Cardiac muscle cell (in vitro differentiated cells and primary cell): ENCODE measurements around the gene IL18. TPM values are rescaled to one million over a fixed set of nuclear protein-coding genes. Genes with fewer than 3 reads are reported as not detected.
A peak's percentile ranks its signal among the peaks of the same experiment; 100 is the strongest.
"Not testable (repeated sequence)": the region's sequence is repeated elsewhere in the genome, so short reads cannot be mapped to it uniquely, and the experiment has no call there.

ENCODE experiments used
- DNase-seq, 2 donors: peaks; one replicate each; pipeline versions ENCODE4 v3.0.0 to v3.0.0-alpha.2; 2010 to 2017; ENCODE audit warnings: low read depth in 1 of 2, low spot score in 1 of 2
- H3K27ac ChIP-seq: fragments of 200-600 bp; sonication (generic); 2 replicates; pipeline ENCODE4 v1.5.1; 2016
- H3K27me3 ChIP-seq: fragments of 200-600 bp; sonication (generic); 2 replicates; pipeline ENCODE4 v1.6.0; 2016; ENCODE audit warnings: control low read depth
- H3K36me3 ChIP-seq: fragments of 200-600 bp; sonication (generic); 2 replicates; pipeline ENCODE4 v1.5.1; 2016; ENCODE audit warnings: control low read depth
- H3K4me1 ChIP-seq: fragments of 200-600 bp; sonication (generic); 2 replicates; pipeline ENCODE4 v1.8.1; 2017; ENCODE audit warnings: low read depth, mild to moderate bottlenecking, mixed run types
- H3K4me3 ChIP-seq: fragments of 200-600 bp; sonication (generic); 2 replicates; pipeline ENCODE4 v1.5.1; 2016; ENCODE audit warnings: mild to moderate bottlenecking
- H3K9me3 ChIP-seq: fragments of 200-600 bp; sonication (generic); 2 replicates; pipeline ENCODE4 v1.5.1; 2017; ENCODE audit warnings: low read depth, mild to moderate bottlenecking, control low read depth
- CTCF ChIP-seq: IDR thresholded peaks from 2 replicates; pipeline ENCODE4 v1.5.1; 2012; ENCODE audit warnings: low read depth, mild to moderate bottlenecking, low read length
- polyA plus RNA-seq: library from polyadenylated mRNA; unstranded; fragments of >200 nt; fragmentation: Nextera tagmentation; extraction: Ambion mirVana; gene quantifications from 2 replicates; pipeline ENCODE4 v1.2.1, GENCODE V29; 2016
- total RNA-seq: library from RNA; depleted of rRNA; stranded (reverse); fragments of >200 nt; gene quantifications from 2 replicates; pipeline ENCODE4 v1.2.3, GENCODE V29; 2016

The IL18 gene
- total and polyA plus RNA-seq, 2 experiments from 2014 or later: 0.86 to 0.94 TPM

GRCh38 chr11:112206071-112206470, 42.2 kb upstream of the IL18 start:
- Histone ChIP-seq H3K4me3 (no peak overlapping the region), H3K36me3 (peaks cover 32% of the 10 kb centered on the region), H3K9me3 (no peaks in the 10 kb centered on the region), H3K4me1 (no peaks in the 10 kb centered on the region), H3K27me3 (no peaks in the 10 kb centered on the region), H3K27ac (no peak overlapping the region)
- no peak for TF ChIP-seq CTCF
- no peak for DNase-seq

GRCh38 chr11:112200252-112200651, 36.4 kb upstream of the IL18 start:
- no peak for TF ChIP-seq CTCF
- Histone ChIP-seq H3K4me1 (no peaks in the 10 kb centered on the region), H3K36me3 (peaks cover 32% of the 10 kb centered on the region), H3K9me3 (no peaks in the 10 kb centered on the region), H3K4me3 (no peak overlapping the region), H3K27ac (no peak overlapping the region), H3K27me3 (no peaks in the 10 kb centered on the region)
- no peak for DNase-seq

DNA sequence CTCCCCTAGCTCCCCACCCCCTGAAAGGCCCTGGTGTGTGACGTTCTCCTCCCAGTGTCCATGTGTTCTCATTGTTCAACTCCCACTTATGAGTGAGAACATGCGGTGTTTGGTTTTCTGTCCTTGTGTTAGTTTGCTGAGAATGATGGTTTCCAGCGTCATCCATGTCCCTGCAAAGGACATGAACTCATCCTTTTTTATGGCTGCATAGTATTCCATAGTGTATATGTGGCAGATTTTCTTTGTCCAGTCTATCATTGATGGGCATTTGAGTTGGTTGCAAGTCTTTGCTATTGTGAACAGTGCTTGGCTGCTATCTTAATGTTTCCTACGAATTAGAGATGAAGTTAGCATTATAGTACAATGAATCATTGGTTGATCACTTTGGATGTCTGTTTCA, 35.2 kb upstream of the IL18 start:
- H3K27me3 ChIP-seq, H3K4me1 ChIP-seq, DNase-seq, H3K4me3 ChIP-seq, H3K9me3 ChIP-seq, H3K27ac ChIP-seq: not testable (repeated sequence)
- peaks cover 29% of the 10 kb centered on the region for H3K36me3 ChIP-seq

- Histone ChIP-seq H3K9me3 (no peaks in the 10 kb centered on the region), H3K27me3 (no peaks in the 10 kb centered on the region), H3K4me1 (no peaks in the 10 kb centered on the region), H3K4me3 (no peak overlapping the region), H3K27ac (no peak overlapping the region), H3K36me3 (peaks cover 22% of the 10 kb centered on the region)
- DNase-seq: no peak
- no peak for TF ChIP-seq CTCF
Observed at GRCh38 chr11:112196519-112197087, 32.7 kb upstream of the IL18 start.

GRCh38 chr11:112195951-112196351, 32.1 kb upstream of the IL18 start:
- Histone ChIP-seq H3K4me3 (no peak overlapping the region), H3K9me3 (no peaks in the 10 kb centered on the region), H3K27me3 (no peaks in the 10 kb centered on the region), H3K4me1 (no peaks in the 10 kb centered on the region), H3K27ac (no peak overlapping the region), H3K36me3 (peaks cover 18% of the 10 kb centered on the region)
- TF ChIP-seq CTCF: no peak
- DNase-seq: peak in 1 of 2 donors; percentile 34

DNA sequence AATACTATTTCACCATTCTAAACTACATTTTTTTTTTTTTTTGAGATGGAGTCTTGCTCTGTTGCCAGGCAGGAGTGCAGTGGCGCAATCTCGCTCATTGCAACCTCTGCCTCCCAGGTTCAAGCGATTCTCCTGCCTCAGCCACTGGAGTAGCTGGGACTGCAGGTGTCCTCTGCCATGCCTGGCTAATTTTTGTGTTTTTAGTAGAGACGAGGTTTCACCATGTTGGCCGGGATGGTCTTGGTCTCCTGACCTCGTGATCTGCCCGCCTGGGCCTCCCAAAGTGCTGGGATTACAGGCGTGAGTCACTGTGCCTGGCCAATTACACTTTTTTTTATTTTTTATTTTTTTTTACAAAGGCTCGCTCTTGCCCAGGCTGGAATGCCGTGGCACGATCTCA, 31.2 kb upstream of the IL18 start:
- not testable (repeated sequence) for DNase-seq, H3K4me1 ChIP-seq, H3K4me3 ChIP-seq, H3K27me3 ChIP-seq, H3K9me3 ChIP-seq, H3K27ac ChIP-seq
- peaks cover 10% of the 10 kb centered on the region for H3K36me3 ChIP-seq

GRCh38 chr11:112186304-112186703, 22.4 kb upstream of the IL18 start:
- no peak for TF ChIP-seq CTCF
- Histone ChIP-seq H3K4me1 (peaks cover 15% of the 10 kb centered on the region), H3K27me3 (no peaks in the 10 kb centered on the region), H3K9me3 (no peaks in the 10 kb centered on the region), H3K27ac (peak overlapping the region; percentile 49), H3K36me3 (no peaks in the 10 kb centered on the region), H3K4me3 (no peak overlapping the region)
- no peak for DNase-seq
